ENCODE measurements around the gene SLC18A2.

The SLC18A2 gene

DNA sequence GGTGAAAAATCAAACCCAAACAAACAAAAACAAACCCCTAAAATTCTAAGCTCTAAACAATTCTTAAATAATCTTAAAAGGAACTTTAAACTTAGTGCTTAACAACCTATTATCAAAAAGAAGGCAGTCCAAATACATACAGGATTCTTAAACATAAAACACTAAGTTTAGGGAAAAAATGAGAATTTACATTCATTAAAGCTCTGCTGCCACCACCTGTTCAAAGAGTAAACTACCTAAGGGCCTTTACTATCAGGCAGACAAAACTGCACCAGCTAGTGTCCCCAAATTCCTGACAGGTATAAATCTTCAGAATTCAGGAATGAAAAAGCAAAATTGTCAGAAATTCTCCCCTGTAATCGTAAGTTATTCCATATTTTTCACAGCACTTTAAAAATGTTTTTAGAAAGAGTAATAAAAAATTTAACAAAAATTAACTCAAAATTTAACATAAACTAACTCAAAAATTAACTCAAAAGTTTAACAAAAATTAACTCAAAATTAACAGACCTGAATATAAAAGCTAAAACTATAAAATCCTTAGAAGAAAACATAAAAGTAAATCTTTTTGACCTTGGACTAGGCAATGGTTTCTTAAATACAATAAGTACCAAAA, 79.2 kb downstream of the SLC18A2 start:
- DNase-seq, result peak; percentile 11

DNA sequence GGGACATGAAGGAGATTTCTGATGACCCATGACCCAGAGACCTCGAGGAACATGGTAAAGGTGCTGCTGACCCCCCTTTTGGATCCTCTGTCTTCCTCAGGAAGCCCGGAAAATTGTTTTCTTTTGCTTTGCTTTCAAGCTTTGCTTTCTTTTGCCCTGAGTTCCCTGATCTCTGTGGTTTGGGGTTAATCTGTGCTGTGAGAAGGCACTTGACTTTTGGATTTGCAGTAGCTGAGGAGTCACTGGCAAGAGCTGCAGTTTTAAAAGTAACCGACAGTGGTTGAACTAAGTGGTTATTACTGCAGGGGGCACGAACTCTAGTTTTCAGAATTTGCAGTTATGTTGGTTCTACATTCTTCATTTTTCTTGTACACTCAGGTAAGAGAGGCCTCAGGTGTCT, 81.3 kb downstream of the SLC18A2 start:
- no peak for DNase-seq

DNA sequence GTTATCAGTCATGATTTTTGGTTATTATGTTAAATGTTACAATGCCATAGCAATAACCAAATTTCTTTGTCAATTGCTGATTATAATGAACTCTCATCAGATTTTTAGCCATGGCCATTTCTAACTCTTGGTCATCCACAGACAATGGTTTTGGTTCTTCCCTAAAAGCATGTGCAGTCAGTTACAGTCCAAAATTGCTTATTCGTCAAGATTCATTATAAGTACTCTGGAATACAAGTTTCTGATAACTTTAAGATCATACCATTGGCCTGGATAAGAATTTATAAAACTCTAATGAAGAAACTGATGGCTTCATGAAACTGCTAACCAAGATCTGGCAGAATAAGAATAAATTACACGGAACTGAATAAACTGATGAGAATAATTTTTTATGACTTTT, 83.5 kb downstream of the SLC18A2 start:
- DNase-seq, result no peak

DNA sequence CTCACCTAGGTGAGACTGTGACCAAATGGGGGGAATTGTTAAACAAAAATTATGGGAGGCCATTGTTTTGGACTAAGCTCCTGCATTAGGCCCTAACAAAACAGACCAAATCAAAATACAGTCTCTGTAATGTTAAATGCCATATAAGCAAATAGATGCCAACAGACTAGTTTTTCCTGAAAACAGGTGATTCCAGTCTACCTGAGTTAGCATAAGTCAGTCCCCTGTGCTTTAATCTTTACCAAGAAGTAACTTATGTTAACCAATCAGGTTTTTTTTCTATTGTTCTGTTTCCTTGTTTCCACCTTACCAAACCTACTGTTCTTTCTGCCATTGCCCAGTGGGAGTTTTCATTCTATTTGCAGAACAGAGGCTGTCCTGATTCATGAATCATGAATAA, 86.3 kb downstream of the SLC18A2 start:
- DNase-seq, result no peak

Measured in CD4-positive, alpha-beta T cell treated with Interleukin-4 for 4 hours (primary cell).